Mesothelial cell of epicardium (in vitro differentiated cells): Measurements from ENCODE around the gene HDAC7. TPM values are rescaled to one million over a fixed set of nuclear protein-coding genes. Genes with fewer than 3 reads are reported as not detected.

Experiments
- DNase-seq, 2 experiments: peaks; one replicate each; pipeline ENCODE4 v3.0.0; 2021; ENCODE audit warnings: low spot score in 2 of 2; ENCODE audit not compliant: unreplicated experiment in 2 of 2
- H3K27ac Mint-ChIP-seq: 2 replicates; pipeline ENCODE4 v1.8.0; 2021; ENCODE audit warnings: mixed read lengths
- H3K27me3 Mint-ChIP-seq: 2 replicates; pipeline ENCODE4 v1.8.0; 2021; ENCODE audit warnings: low read depth, mixed read lengths
- H3K36me3 Mint-ChIP-seq: 2 replicates; pipeline ENCODE4 v1.8.0; 2021; ENCODE audit warnings: mixed read lengths
- H3K4me1 Mint-ChIP-seq: 2 replicates; pipeline ENCODE4 v1.8.0; 2021; ENCODE audit warnings: mixed read lengths
- H3K4me3 Mint-ChIP-seq: 2 replicates; pipeline ENCODE4 v1.8.0; 2021; ENCODE audit warnings: mild to moderate bottlenecking, moderate library complexity, mixed read lengths
- H3K9me3 Mint-ChIP-seq: 2 replicates; pipeline ENCODE4 v1.8.0; 2021; ENCODE audit warnings: mixed read lengths
- CTCF ChIP-seq: fragments of 200-600 bp; sonication (generic); IDR thresholded peaks from one replicate; pipeline ENCODE4 v1.5.0; 2021; ENCODE audit warnings: antibody characterized with exemption; ENCODE audit not compliant: unreplicated experiment
- total RNA-seq: library from RNA; stranded (reverse); gene quantifications from 3 replicates; pipeline ENCODE4 v1.2.1, GENCODE V29; 2021

The HDAC7 gene
- total RNA-seq, 1 donor from 2014 or later = 132 TPM

- Mint-ChIP-seq H3K27me3 (no peaks in the 10 kb centered on the region), H3K36me3 (peaks cover 4% of the 10 kb centered on the region), H3K4me1 (peaks cover 34% of the 10 kb centered on the region), H3K27ac (no peak overlapping the region), H3K9me3 (no peaks in the 10 kb centered on the region), H3K4me3 (no peak overlapping the region)
- no peak for DNase-seq
- no peak for TF ChIP-seq CTCF
These were observed 69.4 kb downstream of the HDAC7 start for GRCh38 chr12:47750229-47750798.

GRCh38 chr12:47748899-47749298 lies 70.8 kb downstream of the HDAC7 start:
- no peaks in the 10 kb centered on the region for H3K9me3 Mint-ChIP-seq
- H3K4me3 Mint-ChIP-seq = no peak overlapping the region
- no peak for DNase-seq
- peaks cover 27% of the 10 kb centered on the region for H3K4me1 Mint-ChIP-seq
- peaks cover 4% of the 10 kb centered on the region for H3K36me3 Mint-ChIP-seq
- no peaks in the 10 kb centered on the region for H3K27me3 Mint-ChIP-seq
- H3K27ac Mint-ChIP-seq = no peak overlapping the region
- TF ChIP-seq CTCF = no peak

GRCh38 chr12:47748507-47748828 lies 71.2 kb downstream of the HDAC7 start:
- peaks cover 23% of the 10 kb centered on the region for H3K4me1 Mint-ChIP-seq
- no peaks in the 10 kb centered on the region for H3K9me3 Mint-ChIP-seq
- DNase-seq = no peak
- no peak overlapping the region for H3K27ac Mint-ChIP-seq
- TF ChIP-seq CTCF = no peak
- no peak overlapping the region for H3K4me3 Mint-ChIP-seq
- peaks cover 4% of the 10 kb centered on the region for H3K36me3 Mint-ChIP-seq
- no peaks in the 10 kb centered on the region for H3K27me3 Mint-ChIP-seq

- H3K4me3 Mint-ChIP-seq = no peak overlapping the region
- no peak for TF ChIP-seq CTCF
- DNase-seq = no peak
- H3K36me3 Mint-ChIP-seq = peaks cover 4% of the 10 kb centered on the region
- no peak overlapping the region for H3K27ac Mint-ChIP-seq
- no peaks in the 10 kb centered on the region for H3K27me3 Mint-ChIP-seq
- H3K9me3 Mint-ChIP-seq = no peaks in the 10 kb centered on the region
- H3K4me1 Mint-ChIP-seq = peaks cover 16% of the 10 kb centered on the region
These were observed 71.9 kb downstream of the HDAC7 start for GRCh38 chr12:47747596-47748506.

GRCh38 chr12:47747126-47747525 lies 72.6 kb downstream of the HDAC7 start:
- Mint-ChIP-seq H3K9me3 (no peaks in the 10 kb centered on the region), H3K4me1 (peaks cover 14% of the 10 kb centered on the region), H3K36me3 (peaks cover 4% of the 10 kb centered on the region), H3K4me3 (no peak overlapping the region), H3K27me3 (no peaks in the 10 kb centered on the region), H3K27ac (no peak overlapping the region)
- TF ChIP-seq CTCF = no peak
- DNase-seq = no peak
